ENCODE measurements around the gene DIAPH2. TPM values are rescaled to one million over a fixed set of nuclear protein-coding genes. Genes with fewer than 3 reads are reported as not detected.

DIAPH2 gene
- total and polyA plus RNA-seq, 10 donors = 2.5 to 32.1 (median 17.7) TPM

DNA sequence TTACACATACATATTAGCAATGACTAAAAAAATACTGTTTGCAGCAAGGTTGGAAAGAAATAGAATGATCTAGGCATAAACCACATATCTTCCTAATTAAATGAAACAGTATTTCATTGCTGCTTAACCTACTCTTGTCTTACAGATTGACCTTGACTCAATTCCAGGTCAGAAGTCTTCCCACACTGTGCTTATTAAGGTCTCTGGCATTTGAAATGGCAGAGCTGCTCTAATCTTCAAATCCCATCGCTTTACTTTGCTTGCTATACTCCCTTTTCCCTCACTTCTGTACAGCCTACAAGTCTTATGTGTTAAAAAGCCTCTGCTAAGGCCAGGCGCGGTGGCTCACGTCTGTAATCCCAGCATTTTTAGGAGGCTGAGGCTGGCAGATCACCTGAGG lies 623.5 kb downstream of the DIAPH2 start:
- Histone ChIP-seq H3K36me3 (no peaks in the 10 kb centered on the region), H3K9me3 (no peaks in the 10 kb centered on the region), H3K27ac (no peak overlapping the region), H3K4me1 (no peaks in the 10 kb centered on the region), H3K4me3 (no peak overlapping the region), H3K27me3 (replicated peaks in 1 of 7) (no peaks in the 10 kb centered on the region)
- intact Hi-C loops (cut with DNase I; ENCODE audit: low total_unique reads) = no loop called here
- WGBS, 5 donors = 88 to 95% (median 89%) methylated on average over 4 of the region's 4 CpGs
- TF ChIP-seq POLR2A (IDR thresholded peaks at IDR 0.05) = no peak
- TF ChIP-seq, protein P1, sequence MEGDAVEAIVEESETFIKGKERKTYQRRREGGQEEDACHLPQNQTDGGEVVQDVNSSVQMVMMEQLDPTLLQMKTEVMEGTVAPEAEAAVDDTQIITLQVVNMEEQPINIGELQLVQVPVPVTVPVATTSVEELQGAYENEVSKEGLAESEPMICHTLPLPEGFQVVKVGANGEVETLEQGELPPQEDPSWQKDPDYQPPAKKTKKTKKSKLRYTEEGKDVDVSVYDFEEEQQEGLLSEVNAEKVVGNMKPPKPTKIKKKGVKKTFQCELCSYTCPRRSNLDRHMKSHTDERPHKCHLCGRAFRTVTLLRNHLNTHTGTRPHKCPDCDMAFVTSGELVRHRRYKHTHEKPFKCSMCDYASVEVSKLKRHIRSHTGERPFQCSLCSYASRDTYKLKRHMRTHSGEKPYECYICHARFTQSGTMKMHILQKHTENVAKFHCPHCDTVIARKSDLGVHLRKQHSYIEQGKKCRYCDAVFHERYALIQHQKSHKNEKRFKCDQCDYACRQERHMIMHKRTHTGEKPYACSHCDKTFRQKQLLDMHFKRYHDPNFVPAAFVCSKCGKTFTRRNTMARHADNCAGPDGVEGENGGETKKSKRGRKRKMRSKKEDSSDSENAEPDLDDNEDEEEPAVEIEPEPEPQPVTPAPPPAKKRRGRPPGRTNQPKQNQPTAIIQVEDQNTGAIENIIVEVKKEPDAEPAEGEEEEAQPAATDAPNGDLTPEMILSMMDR (IDR thresholded peaks at IDR 0.05 in 8 of 11, conservative IDR thresholded peaks at IDR 0.05 in 3 of 11) = no peak
- TF ChIP-seq POLR2AphosphoS5 (IDR thresholded peaks at IDR 0.05) = no peak
- DNase-seq = no peak

DNA sequence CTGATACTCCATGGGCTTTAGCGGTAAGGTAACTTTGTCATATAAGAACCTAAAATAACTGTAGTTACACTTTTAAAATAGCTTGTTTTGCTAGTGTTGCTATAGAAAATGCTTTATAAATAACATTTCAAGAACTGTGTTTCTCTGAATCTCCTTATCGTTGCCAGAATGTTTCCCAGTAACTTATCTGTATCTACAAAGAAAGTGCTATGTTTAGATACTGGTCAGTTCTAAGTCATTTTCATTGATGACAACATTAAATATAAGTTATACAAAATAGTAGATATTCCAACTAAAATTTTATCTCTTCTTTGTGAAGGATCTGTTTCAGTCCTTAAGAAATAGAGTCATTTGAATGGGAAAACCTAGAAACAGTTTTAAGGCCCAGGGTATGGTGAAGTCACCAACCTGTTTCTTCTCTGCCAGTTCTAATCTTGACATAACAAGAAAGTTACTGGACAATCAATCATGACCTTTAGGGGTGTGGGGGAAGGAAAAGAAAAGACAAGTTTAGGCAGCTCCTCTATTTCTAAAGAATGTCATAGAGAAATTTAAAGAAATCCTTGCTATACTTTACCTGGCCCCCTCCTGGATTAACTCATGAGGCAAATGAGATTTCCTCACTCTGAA lies 625.0 kb downstream of the DIAPH2 start:
- no peak for DNase-seq
- no peaks in the 10 kb centered on the region for H3K9me3 ChIP-seq
- H3K4me1 ChIP-seq = no peaks in the 10 kb centered on the region
- 87 to 95% (median 91%) methylated on average over 2 of the region's 2 CpGs for WGBS, 5 donors
- H3K27me3 ChIP-seq (replicated peaks in 1 of 7) = no peaks in the 10 kb centered on the region
- no peaks in the 10 kb centered on the region for H3K36me3 ChIP-seq
- H3K4me3 ChIP-seq = no peak overlapping the region
- TF ChIP-seq POLR2A (IDR thresholded peaks at IDR 0.05) (no peak), POLR2AphosphoS5 (IDR thresholded peaks at IDR 0.05) (no peak)
- TF ChIP-seq, protein P1 (IDR thresholded peaks at IDR 0.05 in 8 of 11, conservative IDR thresholded peaks at IDR 0.05 in 3 of 11) = no peak
- intact Hi-C loops (cut with DNase I; ENCODE audit: low total_unique reads) = no loop called here
- no peak overlapping the region for H3K27ac ChIP-seq

DNA sequence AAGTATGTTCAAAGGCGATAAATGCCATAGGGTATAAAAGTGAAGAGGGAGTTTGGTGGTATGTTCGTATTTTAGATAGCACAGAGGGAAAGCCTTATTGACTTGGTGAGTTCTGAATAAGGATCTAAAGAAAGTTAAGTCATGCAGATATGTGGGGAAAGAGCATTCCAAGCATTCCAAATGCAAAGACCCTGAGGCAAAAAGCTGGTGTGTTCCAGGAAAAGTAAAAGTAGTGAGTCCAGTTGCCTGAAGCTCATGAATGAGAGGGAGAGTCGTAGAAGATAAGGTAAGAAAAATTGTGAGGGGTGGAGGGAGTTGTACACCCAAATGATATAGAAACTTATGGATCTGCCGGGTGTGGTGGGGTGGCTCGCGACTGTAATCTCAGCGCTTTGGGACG lies 625.7 kb downstream of the DIAPH2 start:
- H3K36me3 ChIP-seq = no peaks in the 10 kb centered on the region
- TF ChIP-seq, protein P1 (IDR thresholded peaks at IDR 0.05 in 8 of 11, conservative IDR thresholded peaks at IDR 0.05 in 3 of 11) = no peak
- no peak for TF ChIP-seq POLR2A (IDR thresholded peaks at IDR 0.05)
- TF ChIP-seq POLR2AphosphoS5 (IDR thresholded peaks at IDR 0.05) = no peak
- DNase-seq = no peak
- 32 to 98% (median 91%) methylated on average over 8 of the region's 8 CpGs for WGBS, 5 donors
- intact Hi-C loops (cut with DNase I; ENCODE audit: low total_unique reads) = no loop called here
- H3K9me3 ChIP-seq = no peaks in the 10 kb centered on the region
- H3K4me1 ChIP-seq = no peaks in the 10 kb centered on the region
- H3K4me3 ChIP-seq = no peak overlapping the region
- no peaks in the 10 kb centered on the region for H3K27me3 ChIP-seq (replicated peaks in 1 of 7)
- H3K27ac ChIP-seq = no peak overlapping the region

DNA sequence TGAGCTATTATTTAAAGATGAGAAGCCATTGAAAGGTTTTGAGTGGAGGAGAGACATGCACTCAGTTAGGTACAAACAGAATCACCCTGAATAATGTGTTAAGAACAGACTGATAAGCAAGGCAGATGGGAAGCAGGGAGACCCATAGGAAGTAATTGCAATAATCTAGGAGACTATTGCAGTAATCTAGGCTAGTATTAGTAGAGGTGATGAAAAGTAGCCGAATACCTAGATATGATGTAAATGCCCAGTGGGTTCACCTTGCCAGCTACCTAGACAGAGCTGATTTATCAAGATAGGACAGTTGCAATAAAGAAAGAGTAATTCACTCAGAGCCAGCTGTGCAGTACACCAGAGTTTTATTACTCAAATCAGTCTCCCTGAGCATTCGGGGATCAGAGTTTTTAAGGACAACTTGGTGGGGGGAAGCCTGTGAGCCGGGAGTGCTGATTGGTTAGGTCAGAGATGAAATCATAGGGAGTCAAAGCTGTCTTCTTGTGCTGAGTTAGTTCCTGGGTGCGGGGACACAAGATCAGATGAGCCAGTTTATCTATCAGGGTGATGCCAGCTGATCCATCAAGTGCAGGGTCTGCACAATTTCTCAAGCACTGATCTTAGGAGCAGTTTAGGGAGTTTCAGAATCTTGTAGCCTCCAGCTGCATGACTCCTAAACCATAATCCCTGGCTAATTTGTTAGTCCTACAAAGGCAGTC lies 626.6 kb downstream of the DIAPH2 start:
- H3K9me3 ChIP-seq = no peaks in the 10 kb centered on the region
- WGBS, 5 donors = 81 to 91% (median 89%) methylated on average over 4 of the region's 4 CpGs
- H3K4me3 ChIP-seq = no peak overlapping the region
- peak; percentile 21 for DNase-seq
- intact Hi-C loops (cut with DNase I; ENCODE audit: low total_unique reads) = no loop called here
- H3K27ac ChIP-seq = no peak overlapping the region
- TF ChIP-seq POLR2A (IDR thresholded peaks at IDR 0.05) = no peak
- TF ChIP-seq, protein P1 (IDR thresholded peaks at IDR 0.05 in 8 of 11, conservative IDR thresholded peaks at IDR 0.05 in 3 of 11) = no peak
- no peak for TF ChIP-seq POLR2AphosphoS5 (IDR thresholded peaks at IDR 0.05)
- H3K27me3 ChIP-seq (replicated peaks in 1 of 7) = no peaks in the 10 kb centered on the region
- H3K36me3 ChIP-seq = no peaks in the 10 kb centered on the region
- H3K4me1 ChIP-seq = no peaks in the 10 kb centered on the region

Measured in spleen (tissue), 11 donors.